Mesenchymal stem cell (in vitro differentiated cells and primary cell): ENCODE measurements around the gene CACNA2D3.

Experiments used
- DNase-seq: peaks from one replicate; pipeline ENCODE4 v3.0.0-alpha.2; 2013
- H2AFZ ChIP-seq: one replicate; pipeline ENCODE4 v1.6.1; 2013; ENCODE audit warnings: low read depth, mild to moderate bottlenecking, control low read depth, inconsistent platforms, low read length, moderate library complexity
- H2AK5ac ChIP-seq: 2 replicates; pipeline ENCODE4 v1.6.1; 2013; ENCODE audit warnings: low read length, moderate library complexity, mild to moderate bottlenecking, inconsistent platforms; ENCODE audit not compliant: severe bottlenecking
- H2BK120ac ChIP-seq: one replicate; pipeline ENCODE4 v1.6.1; 2013; ENCODE audit warnings: low read depth, mild to moderate bottlenecking, inconsistent platforms, low read length, moderate library complexity
- H2BK12ac ChIP-seq, 2 experiments: one replicate each; pipeline ENCODE4 v1.6.1; 2013; ENCODE audit warnings: inconsistent platforms in 2 of 2, low read length in 2 of 2, mild to moderate bottlenecking in 2 of 2, moderate library complexity in 2 of 2, control low read depth in 1 of 2
- H2BK15ac ChIP-seq: one replicate; pipeline ENCODE4 v1.6.1; 2013; ENCODE audit warnings: mild to moderate bottlenecking, low read depth, inconsistent platforms; ENCODE audit not compliant: poor library complexity, severe bottlenecking
- H2BK5ac ChIP-seq: 2 replicates; pipeline ENCODE4 v1.6.1; 2013; ENCODE audit warnings: low read depth, mild to moderate bottlenecking, low read length, control low read depth, inconsistent platforms; ENCODE audit not compliant: poor library complexity, severe bottlenecking
- H3K14ac ChIP-seq, 2 experiments: one replicate each; pipeline ENCODE4 v1.6.1; 2013; ENCODE audit warnings: inconsistent platforms in 2 of 2, low read length in 2 of 2, control low read depth in 1 of 2, mild to moderate bottlenecking in 1 of 2, moderate library complexity in 1 of 2
- H3K18ac ChIP-seq, 2 experiments: one replicate each; pipeline ENCODE4 v1.6.1; 2013; ENCODE audit warnings: inconsistent platforms in 2 of 2, low read length in 2 of 2, control low read depth in 1 of 2, low read depth in 1 of 2, mild to moderate bottlenecking in 1 of 2
- H3K23ac ChIP-seq, 2 experiments: one replicate each; pipeline ENCODE4 v1.6.1; 2013; ENCODE audit warnings: inconsistent platforms in 2 of 2, low read length in 2 of 2, mild to moderate bottlenecking in 2 of 2, moderate library complexity in 2 of 2, control low read depth in 1 of 2
- H3K27ac ChIP-seq: 2 replicates; pipeline ENCODE4 v1.5.1; 2013; ENCODE audit warnings: mild to moderate bottlenecking, moderate library complexity, low read length, control low read depth, inconsistent platforms; ENCODE audit not compliant: poor library complexity, severe bottlenecking
- H3K27me3 ChIP-seq, 2 experiments: 2 replicates each; pipeline versions ENCODE4 v1.6.1 to v1.7.0; 2013; ENCODE audit warnings: low read length in 2 of 2, mild to moderate bottlenecking in 2 of 2, moderate library complexity in 2 of 2, control low read depth in 1 of 2, inconsistent platforms in 1 of 2; ENCODE audit not compliant: control insufficient read depth in 1 of 2, insufficient read depth in 1 of 2
- H3K36me3 ChIP-seq, 2 experiments: 2 replicates each; pipeline versions ENCODE4 v1.6.1 to v1.7.0; 2013; ENCODE audit warnings: low read length in 2 of 2, control low read depth in 1 of 2, inconsistent platforms in 1 of 2, low read depth in 1 of 2, mild to moderate bottlenecking in 1 of 2; ENCODE audit not compliant: insufficient read depth in 2 of 2, control insufficient read depth in 1 of 2
- H3K4ac ChIP-seq, 2 experiments: one replicate each; pipeline ENCODE4 v1.6.1; 2013; ENCODE audit warnings: inconsistent platforms in 2 of 2, low read length in 2 of 2, mild to moderate bottlenecking in 2 of 2, moderate library complexity in 2 of 2, control low read depth in 1 of 2, low read depth in 1 of 2
- H3K4me1 ChIP-seq: 2 replicates; pipeline ENCODE4 v1.6.1; 2013; ENCODE audit warnings: low read depth, low read length, control low read depth; ENCODE audit not compliant: control insufficient read depth, insufficient read depth
- H3K4me2 ChIP-seq: 2 replicates; pipeline ENCODE4 v1.6.1; 2013; ENCODE audit warnings: low read length, mild to moderate bottlenecking, inconsistent platforms; ENCODE audit not compliant: poor library complexity, severe bottlenecking
- H3K4me3 ChIP-seq, 2 experiments: 2 replicates each; pipeline versions ENCODE4 v1.5.1 to v1.7.0; 2013; ENCODE audit warnings: low read length in 2 of 2, mild to moderate bottlenecking in 2 of 2, control low read depth in 1 of 2, low read depth in 1 of 2; ENCODE audit not compliant: insufficient read depth in 1 of 2
- H3K79me1 ChIP-seq: replicated peaks from 2 replicates; pipeline ENCODE4 v1.6.1; 2013; ENCODE audit warnings: mild to moderate bottlenecking, control low read depth, low read length, inconsistent platforms; ENCODE audit not compliant: poor library complexity, severe bottlenecking
- H3K9ac ChIP-seq: 2 replicates; pipeline ENCODE4 v1.7.0; 2013; ENCODE audit warnings: mild to moderate bottlenecking, low read length, moderate library complexity
- H3K9me3 ChIP-seq: 2 replicates; pipeline ENCODE4 v1.7.0; 2013; ENCODE audit warnings: mild to moderate bottlenecking, low read length; ENCODE audit not compliant: control insufficient read depth
- H4K8ac ChIP-seq: one replicate; pipeline ENCODE4 v1.6.1; 2013; ENCODE audit warnings: inconsistent platforms, mild to moderate bottlenecking, low read length, moderate library complexity
- H4K91ac ChIP-seq: one replicate; pipeline ENCODE4 v1.6.1; 2013; ENCODE audit warnings: mild to moderate bottlenecking, low read length, inconsistent platforms
- WGBS: methylation state at CpG from one replicate; pipeline ENCODE4 v1.1.7; 2013; ENCODE audit warnings: mixed read lengths; 5-methylcytosine and 5-hydroxymethylcytosine counted together

The CACNA2D3 gene

DNA sequence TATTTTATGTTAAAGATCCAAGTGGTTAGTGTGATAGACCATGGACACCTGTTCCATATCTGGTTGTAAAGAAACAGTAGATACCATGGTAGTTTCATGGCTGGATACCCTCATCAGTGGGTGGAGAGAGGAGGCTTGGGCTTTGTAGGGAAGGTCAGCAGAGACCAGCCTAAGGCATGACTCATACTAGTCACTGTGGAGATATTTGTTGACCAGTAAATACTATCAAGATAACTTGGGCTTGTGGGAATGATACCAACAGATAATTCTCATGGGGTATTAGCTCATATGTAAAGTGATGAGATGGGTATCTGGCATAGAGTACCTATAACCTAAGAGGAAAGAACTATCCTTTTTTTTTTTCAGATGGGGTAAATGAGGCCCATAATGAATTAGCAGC lies 354.5 kb downstream of the CACNA2D3 start:
- no peaks in the 10 kb centered on the region for H3K27me3 ChIP-seq
- no peak overlapping the region for H3K18ac ChIP-seq
- no peak overlapping the region for H2BK5ac ChIP-seq
- H2AK5ac ChIP-seq: no peak overlapping the region
- H3K4me3 ChIP-seq: no peak overlapping the region
- H3K79me1 ChIP-seq: no peaks in the 10 kb centered on the region
- H4K8ac ChIP-seq: no peak overlapping the region
- H3K14ac ChIP-seq: no peak overlapping the region
- no peaks in the 10 kb centered on the region for H3K36me3 ChIP-seq
- H3K27ac ChIP-seq: no peak overlapping the region
- H2AFZ ChIP-seq: no peak overlapping the region
- H4K91ac ChIP-seq: no peak overlapping the region
- no peak for DNase-seq
- no peak overlapping the region for H3K4me2 ChIP-seq
- no peak overlapping the region for H3K4ac ChIP-seq
- H3K4me1 ChIP-seq: no peaks in the 10 kb centered on the region
- H3K9me3 ChIP-seq: peaks cover 22% of the 10 kb centered on the region
- no peak overlapping the region for H2BK12ac ChIP-seq
- no peak overlapping the region for H3K9ac ChIP-seq
- no peak overlapping the region for H3K23ac ChIP-seq
- H2BK15ac ChIP-seq: no peak overlapping the region
- H2BK120ac ChIP-seq: no peak overlapping the region

DNA sequence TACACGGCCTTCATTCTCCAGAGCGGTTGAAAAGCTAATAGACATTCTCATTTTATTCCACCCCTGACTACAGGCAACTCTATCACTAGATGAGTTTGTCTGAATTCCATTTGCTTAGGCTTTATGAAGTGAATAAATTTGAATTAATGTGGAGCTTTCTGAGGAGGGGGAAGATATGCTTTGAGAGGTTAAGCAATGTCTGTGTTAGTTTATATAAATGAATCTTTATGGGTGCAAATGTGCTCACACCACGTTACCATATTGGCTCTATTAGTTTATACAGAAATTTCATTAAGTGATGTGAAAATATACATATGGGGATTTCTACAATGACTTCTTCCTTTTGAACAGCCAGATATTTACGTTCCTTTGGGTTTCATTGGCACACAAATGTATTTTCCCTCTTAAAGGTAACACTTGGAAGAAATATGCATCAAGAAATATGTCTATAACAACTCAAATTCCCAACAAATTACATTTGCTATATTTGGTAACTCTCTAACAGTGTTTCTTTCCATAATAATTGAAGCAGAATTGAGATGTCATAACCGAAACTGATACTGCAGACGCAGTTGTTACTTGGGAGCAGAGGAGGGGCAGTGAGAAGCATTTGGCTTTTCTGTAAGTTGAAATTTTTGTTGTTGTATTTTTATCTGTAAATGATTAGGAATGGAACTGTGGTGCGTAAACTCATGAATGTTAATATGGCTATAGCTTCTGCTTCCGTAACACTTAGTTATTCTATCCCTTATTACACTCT lies 359.4 kb downstream of the CACNA2D3 start:
- Histone ChIP-seq H3K23ac (no peak overlapping the region), H2BK5ac (no peak overlapping the region), H3K4me2 (no peak overlapping the region), H3K79me1 (no peaks in the 10 kb centered on the region), H2AK5ac (no peak overlapping the region), H3K18ac (no peak overlapping the region), H3K4ac (no peak overlapping the region), H3K27ac (no peak overlapping the region), H3K4me3 (no peak overlapping the region), H4K8ac (no peak overlapping the region), H4K91ac (no peak overlapping the region), H3K9ac (no peak overlapping the region), H2AFZ (no peak overlapping the region), H3K36me3 (no peaks in the 10 kb centered on the region), H2BK120ac (no peak overlapping the region), H2BK12ac (no peak overlapping the region), H2BK15ac (no peak overlapping the region), H3K9me3 (peaks cover 10% of the 10 kb centered on the region), H3K4me1 (no peaks in the 10 kb centered on the region), H3K14ac (no peak overlapping the region), H3K27me3 (no peaks in the 10 kb centered on the region)
- DNase-seq: no peak
- WGBS: 93% methylated on average over 2 of the region's 8 CpGs

DNA sequence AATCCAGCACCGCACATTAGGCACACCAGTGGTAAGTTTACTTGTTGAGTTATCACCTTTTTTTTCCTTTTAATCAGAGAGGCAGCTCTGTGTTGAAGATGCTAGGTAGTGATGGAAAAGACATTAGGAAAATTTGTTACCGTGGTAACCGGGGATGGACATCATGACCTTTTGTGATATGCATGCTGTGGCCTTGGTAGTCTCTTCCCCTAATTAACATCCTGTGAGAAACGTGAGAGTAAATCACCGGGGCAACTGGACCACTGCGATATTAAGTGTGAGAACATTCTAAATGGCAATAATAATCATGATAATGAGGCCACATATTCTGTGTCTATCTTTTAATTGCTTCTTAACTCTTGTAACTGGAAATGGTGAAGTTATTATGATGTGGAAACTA lies 362.0 kb downstream of the CACNA2D3 start:
- Histone ChIP-seq H3K4me2 (no peak overlapping the region), H2BK15ac (no peak overlapping the region), H2BK5ac (no peak overlapping the region), H3K27ac (no peak overlapping the region), H2BK120ac (no peak overlapping the region), H2AK5ac (no peak overlapping the region), H3K9ac (no peak overlapping the region), H3K23ac (no peak overlapping the region), H3K4ac (no peak overlapping the region), H4K91ac (no peak overlapping the region), H3K79me1 (no peaks in the 10 kb centered on the region), H3K36me3 (no peaks in the 10 kb centered on the region), H3K4me1 (no peaks in the 10 kb centered on the region), H3K14ac (no peak overlapping the region), H2AFZ (no peak overlapping the region), H3K18ac (no peak overlapping the region), H3K27me3 (no peaks in the 10 kb centered on the region), H2BK12ac (no peak overlapping the region), H4K8ac (no peak overlapping the region), H3K9me3 (peaks cover 10% of the 10 kb centered on the region), H3K4me3 (no peak overlapping the region)
- WGBS: 89% methylated on average over 4 of the region's 6 CpGs
- DNase-seq: no peak

DNA sequence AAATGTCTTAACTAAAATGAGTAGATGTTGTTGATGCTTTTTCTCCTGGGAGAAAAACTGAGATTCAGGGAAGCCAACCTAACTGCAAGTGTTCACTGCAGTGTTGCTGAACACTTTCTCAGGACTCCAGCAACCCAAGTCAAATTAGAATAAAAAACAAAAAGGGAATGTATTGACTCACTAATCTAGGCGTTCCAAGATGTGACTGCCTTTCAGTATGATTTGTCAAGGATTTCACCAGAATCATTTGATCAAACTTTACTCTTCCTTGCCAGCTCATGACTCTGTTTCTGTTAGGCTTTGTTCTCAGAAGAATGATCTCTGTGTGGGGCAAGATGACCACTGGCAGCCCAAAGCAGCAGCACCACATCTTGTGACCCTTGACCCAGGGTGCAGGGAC lies 364.0 kb downstream of the CACNA2D3 start:
- Histone ChIP-seq H4K8ac (no peak overlapping the region), H2BK12ac (no peak overlapping the region), H3K23ac (no peak overlapping the region), H2BK5ac (no peak overlapping the region), H3K14ac (no peak overlapping the region), H3K9ac (no peak overlapping the region), H3K79me1 (no peaks in the 10 kb centered on the region), H2BK120ac (no peak overlapping the region), H3K9me3 (peaks cover under 1% of the 10 kb centered on the region), H4K91ac (no peak overlapping the region), H3K4me3 (no peak overlapping the region), H3K4me1 (no peaks in the 10 kb centered on the region), H3K4me2 (no peak overlapping the region), H2BK15ac (no peak overlapping the region), H3K27ac (no peak overlapping the region), H2AFZ (no peak overlapping the region), H3K36me3 (no peaks in the 10 kb centered on the region), H3K27me3 (no peaks in the 10 kb centered on the region), H2AK5ac (no peak overlapping the region), H3K4ac (no peak overlapping the region), H3K18ac (no peak overlapping the region)
- 88% methylated on average over 1 of the region's 1 CpG for WGBS
- DNase-seq: no peak
